K562 (cell line): ENCODE data around the gene HLA-DOB. TPM values are rescaled to one million over a fixed set of nuclear protein-coding genes. Genes with fewer than 3 reads are reported as not detected.

Source experiments
- ARID2 ChIP-seq: fragments of 450-650 bp; IDR thresholded peaks from 2 replicates; pipeline ENCODE4 v1.6.1; 2017; ENCODE audit warnings: antibody characterized with exemption, mild to moderate bottlenecking
- BHLHE40 ChIP-seq: IDR thresholded peaks from 2 replicates; pipeline ENCODE4 v1.6.1; 2011; ENCODE audit warnings: low read length, improper control_type of control experiment
- CAMTA2 ChIP-seq: fragments of 250-450 bp; sonication (Bioruptor Pico); conservative IDR thresholded peaks from 2 replicates; pipeline ENCODE4 v1.5.1; 2022
- CHCHD3 ChIP-seq: fragments of 250-450 bp; sonication (Bioruptor Pico); IDR thresholded peaks from 2 replicates; pipeline ENCODE4 v2.1.2; 2022; ENCODE audit warnings: mild to moderate bottlenecking
- E2F3 ChIP-seq: fragments of 250-450 bp; sonication (Bioruptor Pico); IDR thresholded peaks from 2 replicates; pipeline ENCODE4 v1.4.0; 2020; ENCODE audit warnings: mild to moderate bottlenecking
- ETV1 ChIP-seq: fragments of 450-650 bp; conservative IDR thresholded peaks from 2 replicates; pipeline ENCODE4 v1.6.1; 2016; ENCODE audit warnings: missing genetic modification characterization, control low read depth, low read depth, missing compliant biosample characterization
- EWSR1 ChIP-seq: fragments of 450-650 bp; IDR thresholded peaks from 2 replicates; pipeline ENCODE4 v1.6.1; 2018; ENCODE audit warnings: borderline replicate concordance, mild to moderate bottlenecking, low read depth, moderate library complexity; ENCODE audit not compliant: partially characterized antibody
- GABPA ChIP-seq: fragments of 200-800 bp; sonication (Bioruptor generic); conservative IDR thresholded peaks from 2 replicates; pipeline ENCODE4 v1.6.1; 2016; ENCODE audit warnings: low read depth, missing genetic modification characterization, missing compliant biosample characterization
- HDAC1 ChIP-seq, 2 experiments: fragments of 450-650 bp; IDR thresholded peaks; 2 replicates each; pipeline ENCODE4 v1.6.1; 2016 to 2017; ENCODE audit warnings: inconsistent platforms in 1 of 2, mild to moderate bottlenecking in 1 of 2, moderate library complexity in 1 of 2
- MAZ ChIP-seq, 2 experiments: fragments of 450-650 bp in 1 of 2; sonication (generic) in 1 of 2; formaldehyde crosslinking; IDR thresholded peaks in 1 of 2; conservative IDR thresholded peaks in 1 of 2; 2 replicates each; pipeline versions ENCODE4 v1.4.0 to v1.5.0; 2020; ENCODE audit warnings: mild to moderate bottlenecking in 1 of 2, missing genetic modification reagents in 1 of 2
- NFIC ChIP-seq: fragments of 450-650 bp; IDR thresholded peaks from 2 replicates; pipeline ENCODE4 v1.6.1; 2017; ENCODE audit warnings: mild to moderate bottlenecking, inconsistent platforms
- RERE ChIP-seq: sonication (generic); formaldehyde crosslinking; IDR thresholded peaks from 2 replicates; pipeline ENCODE4 v1.8.0; 2023; ENCODE audit warnings: missing genetic modification reagents, mild to moderate bottlenecking, borderline replicate concordance
- RUNX1 ChIP-seq: sonication (generic); IDR thresholded peaks from 2 replicates; pipeline ENCODE4 v1.6.1; 2016; ENCODE audit warnings: antibody characterized with exemption, low read depth
- SOX6 ChIP-seq: fragments of 450-650 bp; IDR thresholded peaks from 2 replicates; pipeline ENCODE4 v1.6.1; 2014; ENCODE audit warnings: mild to moderate bottlenecking
- ZNF121 ChIP-seq: sonication (generic); formaldehyde crosslinking; conservative IDR thresholded peaks from 2 replicates; pipeline ENCODE4 v1.8.0; 2022; ENCODE audit warnings: missing genetic modification reagents
- ZNF589 ChIP-seq: fragments of 200-800 bp; sonication (Bioruptor generic); IDR thresholded peaks from 2 replicates; pipeline ENCODE4 v1.6.1; 2016; ENCODE audit warnings: low read depth, missing genetic modification characterization, missing compliant biosample characterization
- polyA plus RNA-seq, 8 experiments: library from polyadenylated mRNA; depleted of rRNA in 4 of 8; stranded (reverse) in 5 of 8; unstranded in 3 of 8; fragments of >200 nt; fragmentation: Nextera tagmentation in 2 of 8; fragmentation: Illumina TruSeq in 1 of 8; extraction: Ambion mirVana in 2 of 8; extraction: Trizol in 1 of 8; gene quantifications; 2 replicates each; pipeline versions ENCODE4 v1.2.1 to v1.2.3, GENCODE V29; 2011 to 2014; ENCODE audit warnings: inconsistent platforms in 1 of 8, missing spikeins in 1 of 8
- total RNA-seq, 7 experiments: library from RNA; depleted of rRNA in 6 of 7; stranded (reverse); fragments of >200 nt in 6 of 7; fragmentation: Illumina TruSeq in 2 of 7; extraction: Trizol in 2 of 7; gene quantifications; 2 replicates each; pipeline versions ENCODE4 v1.2.1 to v1.2.3, GENCODE V29; 2011 to 2021; ENCODE audit warnings: low replicate concordance in 1 of 7
- TF ChIP-seq, protein P1 (sequence below): fragments of 250-450 bp; sonication (Bioruptor Pico); IDR thresholded peaks from 2 replicates; pipeline ENCODE4 v1.9.0; 2021; ENCODE audit warnings: mild to moderate bottlenecking, inconsistent platforms
- TF ChIP-seq, protein P2 (sequence below): sonication (generic); formaldehyde crosslinking; IDR thresholded peaks from 2 replicates; pipeline ENCODE4 v1.8.0; 2022; ENCODE audit warnings: mild to moderate bottlenecking, missing genetic modification reagents, borderline replicate concordance

Gene HLA-DOB
- total and polyA plus RNA-seq, 9 of the 15 experiments (the other 6 are each of a cell fraction or from before 2014, with no cell fraction given), result 1.2 to 4.0 (median 2.5) TPM

DNA sequence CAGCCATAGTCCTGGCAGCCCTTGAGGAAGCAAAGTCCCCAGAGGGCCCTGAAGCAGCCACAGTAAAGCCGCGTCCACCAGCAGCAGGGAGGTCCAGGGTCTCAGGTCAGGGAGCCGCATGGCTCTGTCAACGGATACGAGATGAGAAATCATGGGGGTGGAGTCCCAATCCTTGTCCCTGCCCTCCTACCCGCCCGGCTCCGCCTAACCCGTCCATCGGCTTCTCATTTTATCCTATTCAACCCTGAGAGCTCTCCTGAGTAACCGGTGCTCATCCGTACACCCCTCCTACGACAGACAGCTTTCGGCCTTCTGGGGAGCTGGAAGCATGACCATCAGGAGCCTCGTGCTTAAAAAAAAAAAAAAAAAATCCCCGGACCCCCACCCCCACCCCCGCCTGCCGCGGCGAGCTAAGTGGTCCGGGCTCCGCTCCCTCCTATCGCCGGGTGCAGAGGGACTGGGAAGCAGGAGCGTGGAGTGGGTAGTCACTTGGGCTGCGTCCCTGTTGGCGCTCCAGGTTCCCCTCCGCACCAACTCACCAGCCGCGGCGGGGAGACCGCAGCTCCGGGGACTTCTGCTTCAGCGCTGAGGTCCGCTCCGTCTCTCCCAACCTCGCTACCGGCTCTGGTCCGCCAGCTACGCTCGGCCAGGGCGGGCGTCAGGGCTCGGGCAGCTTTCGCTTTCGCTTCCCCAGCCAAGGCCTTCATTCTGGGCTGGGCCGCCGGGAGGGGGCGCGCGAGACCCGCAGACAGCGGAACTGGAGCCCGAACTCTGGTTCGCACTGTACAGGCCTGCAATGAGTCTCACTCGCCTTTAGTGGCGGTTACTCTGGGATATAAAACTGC lies 21.5 kb upstream of the HLA-DOB start, which contains the start of gene TAP2 (continued):
- TF ChIP-seq RERE (CRISPR knock-in tag), result no peak
- peak in 1 of 2 experiments; percentile 76; a peak in 2 of 4 replicates for TF ChIP-seq HDAC1 (IDR thresholded peaks at IDR 0.05)
- TF ChIP-seq CAMTA2 (CRISPR knock-in tag), result no peak
- no peak for TF ChIP-seq ZNF121 (CRISPR knock-in tag)
- TF ChIP-seq GABPA, result 0 out of 2 replicates have a peak, but pooled peaks have one; percentile 15
- no peak for TF ChIP-seq CHCHD3 (CRISPR knock-in tag)
- TF ChIP-seq NFIC, result peak; percentile 46
- TF ChIP-seq ARID2, result peak; percentile 86
- no peak for TF ChIP-seq E2F3
- peak; percentile 34; the same call in 1 of the 2 replicates for TF ChIP-seq SOX6
- peak; percentile 57 for TF ChIP-seq ETV1
- peak; percentile 28; the same call in 1 of the 2 replicates for TF ChIP-seq BHLHE40
- no peak for TF ChIP-seq ZNF589 (CRISPR knock-in tag)
- TF ChIP-seq EWSR1, result no peak
- TF ChIP-seq MAZ (CRISPR knock-in tag; conservative IDR thresholded peaks at IDR 0.05 in 1 of 2, IDR thresholded peaks at IDR 0.05 in 1 of 2), result peak; percentile 81 to 86
- TF ChIP-seq, protein P1, sequence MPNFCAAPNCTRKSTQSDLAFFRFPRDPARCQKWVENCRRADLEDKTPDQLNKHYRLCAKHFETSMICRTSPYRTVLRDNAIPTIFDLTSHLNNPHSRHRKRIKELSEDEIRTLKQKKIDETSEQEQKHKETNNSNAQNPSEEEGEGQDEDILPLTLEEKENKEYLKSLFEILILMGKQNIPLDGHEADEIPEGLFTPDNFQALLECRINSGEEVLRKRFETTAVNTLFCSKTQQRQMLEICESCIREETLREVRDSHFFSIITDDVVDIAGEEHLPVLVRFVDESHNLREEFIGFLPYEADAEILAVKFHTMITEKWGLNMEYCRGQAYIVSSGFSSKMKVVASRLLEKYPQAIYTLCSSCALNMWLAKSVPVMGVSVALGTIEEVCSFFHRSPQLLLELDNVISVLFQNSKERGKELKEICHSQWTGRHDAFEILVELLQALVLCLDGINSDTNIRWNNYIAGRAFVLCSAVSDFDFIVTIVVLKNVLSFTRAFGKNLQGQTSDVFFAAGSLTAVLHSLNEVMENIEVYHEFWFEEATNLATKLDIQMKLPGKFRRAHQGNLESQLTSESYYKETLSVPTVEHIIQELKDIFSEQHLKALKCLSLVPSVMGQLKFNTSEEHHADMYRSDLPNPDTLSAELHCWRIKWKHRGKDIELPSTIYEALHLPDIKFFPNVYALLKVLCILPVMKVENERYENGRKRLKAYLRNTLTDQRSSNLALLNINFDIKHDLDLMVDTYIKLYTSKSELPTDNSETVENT (CRISPR knock-in tag), result no peak
- TF ChIP-seq, protein P2, sequence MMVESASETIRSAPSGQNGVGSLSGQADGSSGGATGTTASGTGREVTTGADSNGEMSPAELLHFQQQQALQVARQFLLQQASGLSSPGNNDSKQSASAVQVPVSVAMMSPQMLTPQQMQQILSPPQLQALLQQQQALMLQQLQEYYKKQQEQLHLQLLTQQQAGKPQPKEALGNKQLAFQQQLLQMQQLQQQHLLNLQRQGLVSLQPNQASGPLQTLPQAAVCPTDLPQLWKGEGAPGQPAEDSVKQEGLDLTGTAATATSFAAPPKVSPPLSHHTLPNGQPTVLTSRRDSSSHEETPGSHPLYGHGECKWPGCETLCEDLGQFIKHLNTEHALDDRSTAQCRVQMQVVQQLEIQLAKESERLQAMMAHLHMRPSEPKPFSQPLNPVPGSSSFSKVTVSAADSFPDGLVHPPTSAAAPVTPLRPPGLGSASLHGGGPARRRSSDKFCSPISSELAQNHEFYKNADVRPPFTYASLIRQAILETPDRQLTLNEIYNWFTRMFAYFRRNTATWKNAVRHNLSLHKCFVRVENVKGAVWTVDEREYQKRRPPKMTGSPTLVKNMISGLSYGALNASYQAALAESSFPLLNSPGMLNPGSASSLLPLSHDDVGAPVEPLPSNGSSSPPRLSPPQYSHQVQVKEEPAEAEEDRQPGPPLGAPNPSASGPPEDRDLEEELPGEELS (CRISPR knock-in tag), result no peak
- TF ChIP-seq RUNX1, result 0 out of 2 replicates have a peak, but pooled peaks have one; percentile 66
